Astrocyte of the cerebellum (primary cell): Measurements from ENCODE around the gene PSMD1.

Source experiments
- DNase-seq: peaks from one replicate; pipeline ENCODE4 v3.0.0-alpha.2; 2011; ENCODE audit warnings: low read depth
- H3K4me3 ChIP-seq: 2 replicates; pipeline ENCODE4 v1.5.1; 2011; ENCODE audit warnings: mild to moderate bottlenecking, low read depth, low read length, moderate library complexity
- in situ Hi-C: cut with HindIII; loops from 2 replicates; pipeline ENCODE4 v1.10.0; 2017; ENCODE audit warnings: low sequenced_read_pairs
- TF ChIP-seq, protein P1 (sequence below): IDR thresholded peaks from 2 replicates; pipeline ENCODE4 v1.5.1; 2012; ENCODE audit warnings: low read length, low read depth, moderate library complexity, mild to moderate bottlenecking; ENCODE audit errors: missing control alignments

Gene PSMD1

DNA sequence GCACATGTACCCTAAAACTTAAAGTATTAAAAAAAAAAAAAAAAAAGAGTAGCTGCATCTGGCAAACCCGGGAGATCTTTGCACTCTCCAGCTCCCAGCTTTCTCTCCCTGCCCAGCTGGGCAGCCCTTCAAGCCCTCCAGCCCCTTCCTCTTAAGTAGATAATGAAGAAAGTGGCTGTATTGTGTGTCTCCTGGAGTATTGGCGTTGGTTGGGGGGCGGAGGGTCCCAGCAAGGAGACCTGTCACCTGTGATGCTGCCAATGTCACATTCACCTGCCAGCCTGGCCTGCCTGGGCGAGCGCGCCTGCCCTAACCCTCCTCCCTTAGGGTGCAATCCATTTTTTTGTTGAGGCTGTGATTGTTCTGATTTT lies 17.4 kb upstream of the PSMD1 start:
- in situ Hi-C loops, result no loop called here
- H3K4me3 ChIP-seq, result no peak overlapping the region
- no peak for DNase-seq
- TF ChIP-seq, protein P1, sequence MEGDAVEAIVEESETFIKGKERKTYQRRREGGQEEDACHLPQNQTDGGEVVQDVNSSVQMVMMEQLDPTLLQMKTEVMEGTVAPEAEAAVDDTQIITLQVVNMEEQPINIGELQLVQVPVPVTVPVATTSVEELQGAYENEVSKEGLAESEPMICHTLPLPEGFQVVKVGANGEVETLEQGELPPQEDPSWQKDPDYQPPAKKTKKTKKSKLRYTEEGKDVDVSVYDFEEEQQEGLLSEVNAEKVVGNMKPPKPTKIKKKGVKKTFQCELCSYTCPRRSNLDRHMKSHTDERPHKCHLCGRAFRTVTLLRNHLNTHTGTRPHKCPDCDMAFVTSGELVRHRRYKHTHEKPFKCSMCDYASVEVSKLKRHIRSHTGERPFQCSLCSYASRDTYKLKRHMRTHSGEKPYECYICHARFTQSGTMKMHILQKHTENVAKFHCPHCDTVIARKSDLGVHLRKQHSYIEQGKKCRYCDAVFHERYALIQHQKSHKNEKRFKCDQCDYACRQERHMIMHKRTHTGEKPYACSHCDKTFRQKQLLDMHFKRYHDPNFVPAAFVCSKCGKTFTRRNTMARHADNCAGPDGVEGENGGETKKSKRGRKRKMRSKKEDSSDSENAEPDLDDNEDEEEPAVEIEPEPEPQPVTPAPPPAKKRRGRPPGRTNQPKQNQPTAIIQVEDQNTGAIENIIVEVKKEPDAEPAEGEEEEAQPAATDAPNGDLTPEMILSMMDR, result no peak

DNA sequence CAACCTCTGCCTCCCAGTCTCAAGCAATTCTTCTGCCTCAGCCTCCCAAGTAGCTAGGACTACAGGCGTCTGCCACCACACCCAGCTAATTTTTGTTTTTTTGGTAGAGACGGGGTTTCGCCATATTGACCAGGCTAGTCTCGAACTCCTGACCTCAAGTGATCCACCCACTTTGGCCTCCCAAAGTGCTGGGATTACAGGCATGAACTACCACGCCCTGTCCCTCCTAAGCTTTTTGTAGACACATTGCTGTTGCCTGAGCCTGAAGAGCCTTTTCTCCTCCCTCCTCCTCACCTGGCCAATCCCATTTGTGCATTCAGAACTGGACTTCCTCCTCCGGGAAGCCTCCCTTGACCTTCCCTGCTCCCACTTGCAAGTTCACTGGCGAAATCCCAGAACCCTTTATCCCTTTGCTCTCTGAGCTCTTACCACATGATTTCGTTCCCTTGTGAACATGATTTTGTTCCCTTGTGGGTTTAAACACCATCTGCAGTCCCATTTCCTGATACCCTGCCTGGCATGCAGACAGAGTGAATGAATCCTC lies 16.8 kb upstream of the PSMD1 start:
- TF ChIP-seq, protein P1, result no peak
- no peak overlapping the region for H3K4me3 ChIP-seq
- in situ Hi-C loops, result no loop called here
- DNase-seq, result no peak

DNA sequence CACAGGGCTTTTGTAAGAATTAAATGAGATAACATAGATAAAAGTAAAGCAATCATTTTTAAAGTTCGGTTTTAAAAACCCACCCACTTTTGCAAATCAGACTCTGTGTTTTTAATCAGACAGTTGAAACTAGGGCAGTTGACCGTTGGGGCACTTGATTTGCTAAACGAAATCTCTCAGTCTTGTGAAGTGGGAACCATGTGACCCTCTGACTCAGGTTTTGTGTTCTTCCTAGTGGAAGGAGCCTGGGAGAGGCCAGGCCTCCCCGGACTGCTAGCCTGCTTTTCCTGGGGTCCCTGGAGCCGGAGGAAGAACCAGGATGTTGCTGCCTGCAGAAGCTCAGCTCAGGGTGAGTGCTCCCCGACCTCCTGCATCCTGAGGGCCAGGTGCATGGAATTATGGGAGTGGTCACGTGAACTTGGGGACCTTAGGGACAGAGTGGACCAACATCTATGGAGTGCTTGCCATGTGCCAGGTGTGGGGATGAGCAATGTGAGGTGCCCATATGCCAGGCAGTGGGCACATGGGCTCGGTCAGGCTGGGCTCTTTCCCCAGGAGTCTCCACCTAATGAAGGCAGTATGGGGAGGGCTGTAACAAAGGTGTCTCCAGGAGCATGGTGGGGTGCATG lies 15.5 kb upstream of the PSMD1 start:
- H3K4me3 ChIP-seq, result no peak overlapping the region
- DNase-seq, result no peak
- TF ChIP-seq, protein P1, result no peak
- in situ Hi-C loops, result no loop called here

DNA sequence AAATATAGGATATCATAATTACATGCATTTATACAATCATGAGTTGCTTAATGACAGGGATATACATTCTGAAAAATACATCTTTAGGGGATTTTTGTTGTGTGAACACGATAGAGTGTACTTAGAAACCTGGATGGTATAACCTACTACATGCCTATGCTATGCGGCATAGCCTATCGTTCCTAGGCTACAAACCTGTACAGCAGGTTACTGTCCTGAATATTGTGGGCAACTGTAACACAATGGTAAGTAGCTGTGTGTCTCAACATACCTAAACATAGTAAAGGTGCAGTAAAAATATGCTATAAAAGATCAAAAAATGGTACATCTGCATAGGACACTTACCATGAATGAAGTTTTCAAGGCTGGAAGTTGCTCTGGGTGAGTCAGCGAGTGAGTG lies 12.9 kb upstream of the PSMD1 start:
- H3K4me3 ChIP-seq, result no peak overlapping the region
- in situ Hi-C loops, result no loop called here
- TF ChIP-seq, protein P1, result no peak
- no peak for DNase-seq

DNA sequence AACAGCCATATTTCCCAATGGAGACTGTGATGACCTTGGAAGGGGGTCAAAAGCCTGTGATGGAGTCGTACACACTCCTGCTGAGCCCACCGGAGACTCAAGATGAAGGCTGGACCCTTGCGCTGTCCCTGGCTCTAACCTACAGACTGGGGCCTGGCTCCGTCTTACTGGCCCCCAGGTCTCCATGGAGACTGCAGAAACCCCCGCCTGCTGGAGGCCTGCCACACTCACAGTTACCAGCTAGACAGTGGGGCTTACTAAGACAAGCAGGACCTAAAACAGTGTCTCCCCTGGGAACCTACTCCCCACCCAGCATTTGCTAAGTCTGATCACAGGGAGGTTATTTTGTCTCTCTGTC lies 9.8 kb upstream of the PSMD1 start:
- no peak overlapping the region for H3K4me3 ChIP-seq
- in situ Hi-C loops, result no loop called here
- TF ChIP-seq, protein P1, result no peak
- no peak for DNase-seq

DNA sequence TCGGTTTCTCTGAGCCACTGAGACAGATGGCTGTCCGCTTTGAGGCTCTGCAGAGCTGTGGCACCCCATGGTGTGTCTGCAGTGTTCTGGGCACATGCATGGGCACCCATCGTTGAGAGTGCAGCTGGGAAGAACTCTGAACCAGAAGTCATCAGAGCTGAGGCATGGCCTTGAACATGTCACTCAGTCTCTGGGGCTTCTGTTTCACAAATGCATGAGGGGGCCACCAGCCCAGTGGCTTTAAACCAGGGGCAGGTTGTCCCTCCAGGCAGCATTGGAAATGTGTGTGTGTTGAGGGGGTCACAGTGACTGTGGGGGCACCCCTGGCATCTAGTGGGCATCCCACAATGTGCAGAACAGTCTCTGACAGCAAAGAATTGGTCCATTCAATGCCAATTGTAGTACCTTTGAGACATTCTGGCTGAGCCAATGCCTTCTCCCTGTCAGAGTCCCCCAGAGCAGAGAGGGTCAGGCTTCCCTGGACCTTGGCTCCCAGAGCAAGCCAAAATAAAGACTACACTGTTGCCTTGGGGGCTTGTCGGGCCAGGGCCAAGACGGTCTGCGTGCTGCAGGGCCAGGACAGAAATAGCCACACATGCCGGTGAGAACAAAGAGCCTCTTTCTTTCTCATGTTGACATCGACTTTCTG lies 9.3 kb upstream of the PSMD1 start:
- TF ChIP-seq, protein P1, result no peak
- DNase-seq, result no peak
- H3K4me3 ChIP-seq, result no peak overlapping the region
- in situ Hi-C loops, result no loop called here
